CD14-positive monocyte (primary cell): Measurements from ENCODE around the gene CACNA1C. TPM values are rescaled to one million over a fixed set of nuclear protein-coding genes. Genes with fewer than 3 reads are reported as not detected.

Experiments used
- DNase-seq, 3 donors: peaks; one replicate each; pipeline ENCODE4 v3.0.0-alpha.2; 2011 to 2022
- H2AFZ ChIP-seq: 2 replicates; pipeline ENCODE4 v1.6.0; 2012; ENCODE audit warnings: mild to moderate bottlenecking, low read depth, low read length, inconsistent platforms; ENCODE audit not compliant: insufficient read depth, poor library complexity, severe bottlenecking
- H3K27ac ChIP-seq, 2 donors: 1 replicate in 1 of 2; 2 replicates in 1 of 2; pipeline ENCODE4 v1.5.1; 2012 to 2013; ENCODE audit warnings: low read length in 2 of 2, control low read depth in 1 of 2, inconsistent platforms in 1 of 2, low read depth in 1 of 2, mild to moderate bottlenecking in 1 of 2
- H3K27me3 ChIP-seq, 2 donors: one replicate each; pipeline versions ENCODE4 v1.6.0 to v1.6.1; 2011 to 2013; ENCODE audit warnings: low read length in 2 of 2; ENCODE audit not compliant: control insufficient read depth in 2 of 2, insufficient read depth in 2 of 2
- H3K36me3 ChIP-seq, 2 donors: replicated peaks in 1 of 2; 1 replicate in 1 of 2; 2 replicates in 1 of 2; pipeline versions ENCODE4 v1.5.1 to v1.6.1; 2012 to 2013; ENCODE audit warnings: low read length in 2 of 2, control low read depth in 1 of 2, inconsistent platforms in 1 of 2, mild to moderate bottlenecking in 1 of 2; ENCODE audit not compliant: insufficient read depth in 2 of 2, control insufficient read depth in 1 of 2
- H3K4me1 ChIP-seq, 2 donors: 1 replicate in 1 of 2; 2 replicates in 1 of 2; pipeline versions ENCODE4 v1.5.1 to v1.6.1; 2012 to 2013; ENCODE audit warnings: low read length in 2 of 2, control low read depth in 1 of 2, inconsistent platforms in 1 of 2, mild to moderate bottlenecking in 1 of 2, moderate library complexity in 1 of 2; ENCODE audit not compliant: insufficient read depth in 2 of 2, control insufficient read depth in 1 of 2
- H3K4me2 ChIP-seq: replicated peaks from 2 replicates; pipeline ENCODE3; 2012; ENCODE audit warnings: low read length, moderate library complexity, mild to moderate bottlenecking; ENCODE audit not compliant: poor library complexity, severe bottlenecking; ENCODE audit errors: extremely low read depth
- H3K4me3 ChIP-seq, 3 experiments: fragments of 200-600 bp in 1 of 3; sonication (generic) in 1 of 3; replicated peaks in 1 of 3; 1 replicate in 2 of 3; 2 replicates in 1 of 3; pipeline ENCODE4 v1.5.1; 2011 to 2013; ENCODE audit warnings: low read length in 3 of 3, mild to moderate bottlenecking in 3 of 3, control low read depth in 2 of 3, low read depth in 2 of 3, inconsistent platforms in 1 of 3, moderate library complexity in 1 of 3
- H3K79me2 ChIP-seq: 2 replicates; pipeline ENCODE4 v1.6.0; 2012; ENCODE audit warnings: mild to moderate bottlenecking, control low read depth, inconsistent platforms, low read length, moderate library complexity; ENCODE audit not compliant: insufficient read depth
- H3K9ac ChIP-seq: 2 replicates; pipeline ENCODE4 v1.6.0; 2017; ENCODE audit warnings: low read length, mild to moderate bottlenecking; ENCODE audit not compliant: insufficient read depth, poor library complexity, severe bottlenecking
- H3K9me3 ChIP-seq, 2 donors: replicated peaks in 1 of 2; 1 replicate in 1 of 2; 2 replicates in 1 of 2; pipeline versions ENCODE4 v1.5.1 to v1.6.1; 2012 to 2013; ENCODE audit warnings: low read length in 2 of 2, control low read depth in 1 of 2; ENCODE audit not compliant: control insufficient read depth in 1 of 2, insufficient read depth in 1 of 2
- H4K20me1 ChIP-seq: 2 replicates; pipeline ENCODE4 v1.6.0; 2012; ENCODE audit warnings: mild to moderate bottlenecking, low read length, control low read depth, moderate library complexity; ENCODE audit not compliant: insufficient read depth
- H3K27ac Mint-ChIP-seq, 7 donors: one replicate each; pipeline ENCODE4 v1.8.0; 2020; ENCODE audit warnings: mild to moderate bottlenecking in 7 of 7, mixed read lengths in 7 of 7, moderate library complexity in 6 of 7, inconsistent platforms in 2 of 7
- H3K27me3 Mint-ChIP-seq, 3 donors: one replicate each; pipeline ENCODE4 v1.8.0; 2021 to 2022; ENCODE audit warnings: low read depth in 3 of 3, mild to moderate bottlenecking in 3 of 3, mixed read lengths in 3 of 3, moderate library complexity in 3 of 3, inconsistent platforms in 1 of 3
- H3K36me3 Mint-ChIP-seq, 2 donors: one replicate each; pipeline ENCODE4 v1.8.0; 2020; ENCODE audit warnings: mixed read lengths in 2 of 2, inconsistent platforms in 1 of 2, mild to moderate bottlenecking in 1 of 2
- H3K4me1 Mint-ChIP-seq: one replicate; pipeline ENCODE4 v1.8.0; 2020; ENCODE audit warnings: mild to moderate bottlenecking, mixed read lengths
- H3K4me3 Mint-ChIP-seq, 2 donors: one replicate each; pipeline ENCODE4 v1.8.0; 2020; ENCODE audit warnings: mild to moderate bottlenecking in 2 of 2, mixed read lengths in 2 of 2, moderate library complexity in 1 of 2
- H3K9me3 Mint-ChIP-seq, 7 donors: one replicate each; pipeline ENCODE4 v1.8.0; 2020 to 2022; ENCODE audit warnings: mixed read lengths in 7 of 7, mild to moderate bottlenecking in 6 of 7, moderate library complexity in 6 of 7, inconsistent platforms in 2 of 7
- CTCF ChIP-seq: fragments of 200-600 bp; IDR thresholded peaks from one replicate; pipeline ENCODE4 v1.8.0; 2022; ENCODE audit warnings: antibody characterized with exemption, mild to moderate bottlenecking
- whole genome bisulfite sequencing: methylation state at CpG from one replicate; pipeline ENCODE4 v1.1.5; 2013; ENCODE audit warnings: missing lambda C conversion rate; ENCODE audit not compliant: insufficient coverage; 5-methylcytosine and 5-hydroxymethylcytosine counted together
- intact Hi-C, 2 donors: fragments of 100-400 bp; cut with micrococcal nuclease; formaldehyde crosslinking; loops; one replicate each; pipeline versions ENCODE4 v1.15.0 to v1.15.1; 2023
- polyA plus RNA-seq, 3 donors: library from polyadenylated mRNA; depleted of rRNA in 1 of 3; unstranded in 2 of 3; stranded (reverse) in 1 of 3; fragments of 300-500 nt in 2 of 3; fragments of >200 nt in 1 of 3; fragmentation: Illumina TruSeq in 2 of 3; gene quantifications; 1 replicate in 2 of 3; 2 replicates in 1 of 3; pipeline ENCODE4 v1.2.3, GENCODE V29; 2012 to 2021

The CACNA1C gene
- polyA plus RNA-seq, 3 donors = not detected

- Mint-ChIP-seq H3K27me3 (peaks cover 0 to 1% (median 1%) of the 10 kb centered on the region in 3 donors), H3K4me1 (peaks cover 83% of the 10 kb centered on the region), H3K4me3 (peak overlapping the region in 1 of 2 donors; percentile 60), H3K27ac (peak overlapping the region; percentile 66 to 91 (median 90)), H3K9me3 (peaks cover 0 to 4% (median 0%) of the 10 kb centered on the region in 7 donors), H3K36me3 (no peaks in the 10 kb centered on the region)
- no peaks in the 10 kb centered on the region for H3K9me3 ChIP-seq
- WGBS = 90% methylated on average over 4 of the region's 5 CpGs
- H3K4me2 ChIP-seq = peak overlapping the region; percentile 34
- no peaks in the 10 kb centered on the region for H3K79me2 ChIP-seq
- no peak overlapping the region for H3K9ac ChIP-seq
- H4K20me1 ChIP-seq = no peaks in the 10 kb centered on the region
- peaks cover 72 to 81% of the 10 kb centered on the region in 2 donors for H3K4me1 ChIP-seq
- H3K36me3 ChIP-seq = no peaks in the 10 kb centered on the region
- no peak for TF ChIP-seq CTCF
- H3K27me3 ChIP-seq = no peaks in the 10 kb centered on the region
- no peak overlapping the region for H2AFZ ChIP-seq
- H3K27ac ChIP-seq = peak overlapping the region in 1 of 2 donors; percentile 74
- intact Hi-C loops = loop anchor here (5.0 kb wide), 2 partner anchors 35 to 70 kb away; no protein-coding TSS in a partner anchor
- H3K4me3 ChIP-seq = no peak overlapping the region
- no peak for DNase-seq
Observed at GRCh38 chr12:2287589-2287988, 234.8 kb downstream of the CACNA1C start.

- WGBS = 38% methylated on average over 1 of the region's 2 CpGs
- Mint-ChIP-seq H3K9me3 (peaks cover 0 to 4% (median 0%) of the 10 kb centered on the region in 7 donors), H3K36me3 (no peaks in the 10 kb centered on the region), H3K27ac (peak overlapping the region; percentile 66 to 91 (median 90)), H3K4me1 (peaks cover 82% of the 10 kb centered on the region), H3K27me3 (peaks cover 0 to 1% (median 1%) of the 10 kb centered on the region in 3 donors), H3K4me3 (peak overlapping the region in 1 of 2 donors; percentile 60)
- Histone ChIP-seq H3K4me3 (peak overlapping the region in 1 of 3 experiments; percentile 24), H3K27me3 (no peaks in the 10 kb centered on the region), H3K9me3 (no peaks in the 10 kb centered on the region), H2AFZ (no peak overlapping the region), H4K20me1 (no peaks in the 10 kb centered on the region), H3K27ac (peak overlapping the region; percentile 45 to 74), H3K4me1 (peaks cover 68 to 76% of the 10 kb centered on the region in 2 donors), H3K36me3 (no peaks in the 10 kb centered on the region), H3K79me2 (no peaks in the 10 kb centered on the region), H3K4me2 (peak overlapping the region; percentile 34), H3K9ac (no peak overlapping the region)
- TF ChIP-seq CTCF = no peak
- intact Hi-C loops = loop anchor here (5.0 kb wide), 2 partner anchors 34 to 69 kb away; no protein-coding TSS in a partner anchor
- peak; percentile 61 to 69 (median 63) for DNase-seq
Observed at GRCh38 chr12:2288001-2288400, 235.2 kb downstream of the CACNA1C start.
